ENCODE data around the gene TSKS.

The TSKS gene, protein sequence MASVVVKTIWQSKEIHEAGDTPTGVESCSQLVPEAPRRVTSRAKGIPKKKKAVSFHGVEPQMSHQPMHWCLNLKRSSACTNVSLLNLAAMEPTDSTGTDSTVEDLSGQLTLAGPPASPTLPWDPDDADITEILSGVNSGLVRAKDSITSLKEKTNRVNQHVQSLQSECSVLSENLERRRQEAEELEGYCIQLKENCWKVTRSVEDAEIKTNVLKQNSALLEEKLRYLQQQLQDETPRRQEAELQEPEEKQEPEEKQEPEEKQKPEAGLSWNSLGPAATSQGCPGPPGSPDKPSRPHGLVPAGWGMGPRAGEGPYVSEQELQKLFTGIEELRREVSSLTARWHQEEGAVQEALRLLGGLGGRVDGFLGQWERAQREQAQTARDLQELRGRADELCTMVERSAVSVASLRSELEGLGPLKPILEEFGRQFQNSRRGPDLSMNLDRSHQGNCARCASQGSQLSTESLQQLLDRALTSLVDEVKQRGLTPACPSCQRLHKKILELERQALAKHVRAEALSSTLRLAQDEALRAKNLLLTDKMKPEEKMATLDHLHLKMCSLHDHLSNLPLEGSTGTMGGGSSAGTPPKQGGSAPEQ

DNA sequence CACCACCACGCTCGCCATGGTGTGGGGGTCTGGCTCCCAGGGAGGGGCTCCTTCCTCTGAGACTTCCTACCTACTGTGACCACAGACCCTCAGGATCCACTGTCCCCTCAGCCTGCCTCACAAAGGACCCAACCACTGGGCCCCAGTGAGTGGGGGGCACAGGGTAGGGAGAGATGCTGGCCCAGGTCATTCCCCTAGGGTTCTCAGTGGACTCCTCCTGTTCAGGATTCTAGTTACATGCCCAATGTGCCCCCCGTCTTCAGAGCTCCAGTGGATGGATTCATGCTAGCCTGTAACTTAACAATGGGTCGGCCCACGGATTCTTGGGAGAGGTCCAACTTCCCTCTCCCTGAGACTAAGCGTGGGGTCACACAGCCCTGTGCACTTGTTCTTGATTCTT is at the start of gene TSKS:
TSKS (minus strand) TSS at position 77 of the 400 bp plus-strand sequence; CDS start at position 18, 59 bp downstream.
- Mint-ChIP-seq H3K36me3 (ENCODE audit: low read depth) (peaks cover 14% of the 10 kb centered on the region), H3K4me3 (peak within 1 kb of the TSS; percentile 13), H3K9me3 (no peaks in the 10 kb centered on the region), H3K27me3 (peaks cover 8% of the 10 kb centered on the region), H3K27ac (peak within 1 kb of the TSS; percentile 67), H3K4me1 (ENCODE audit: low read depth) (peaks cover 56% of the 10 kb centered on the region)
- intact Hi-C loops (cut with micrococcal nuclease): no loop called here

DNA sequence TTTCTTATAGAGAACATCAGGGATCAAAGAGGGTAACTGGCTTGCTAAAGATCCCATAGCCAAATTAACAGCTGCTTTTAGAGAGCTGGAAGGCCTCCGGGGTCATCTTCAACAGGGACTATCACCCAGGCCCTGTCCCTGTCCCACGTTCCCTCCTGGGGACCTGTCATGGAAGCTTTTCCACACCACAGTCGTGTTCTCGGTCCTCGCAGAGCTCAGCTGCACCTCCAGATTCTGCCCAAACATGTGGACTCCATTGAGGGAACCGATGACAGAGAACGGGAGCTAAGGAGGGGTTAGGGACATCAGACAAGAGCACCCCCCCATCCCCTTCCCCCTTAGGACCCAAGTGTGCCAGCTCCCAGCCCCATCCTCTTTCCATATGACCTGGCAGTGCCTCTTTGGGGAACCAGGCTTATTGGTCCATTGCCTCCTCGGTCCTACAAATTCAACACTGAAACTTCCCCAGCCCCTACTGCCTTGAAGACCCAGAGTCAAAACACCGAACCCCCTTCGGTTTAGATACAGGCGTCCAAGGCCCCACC is 49.4 kb upstream of the TSKS start:
- Mint-ChIP-seq H3K4me1 (ENCODE audit: low read depth) (peaks cover 64% of the 10 kb centered on the region), H3K27ac (peak overlapping the region; percentile 95), H3K9me3 (no peaks in the 10 kb centered on the region), H3K4me3 (peak overlapping the region; percentile 84), H3K27me3 (peaks cover 3% of the 10 kb centered on the region), H3K36me3 (ENCODE audit: low read depth) (peaks cover 30% of the 10 kb centered on the region)
- intact Hi-C loops (cut with micrococcal nuclease): loop anchor here (2.0 kb wide), 2 partner anchors 64 to 172 kb away; partner anchors contain the start of genes AKT1S1, RRAS and TBC1D17

DNA sequence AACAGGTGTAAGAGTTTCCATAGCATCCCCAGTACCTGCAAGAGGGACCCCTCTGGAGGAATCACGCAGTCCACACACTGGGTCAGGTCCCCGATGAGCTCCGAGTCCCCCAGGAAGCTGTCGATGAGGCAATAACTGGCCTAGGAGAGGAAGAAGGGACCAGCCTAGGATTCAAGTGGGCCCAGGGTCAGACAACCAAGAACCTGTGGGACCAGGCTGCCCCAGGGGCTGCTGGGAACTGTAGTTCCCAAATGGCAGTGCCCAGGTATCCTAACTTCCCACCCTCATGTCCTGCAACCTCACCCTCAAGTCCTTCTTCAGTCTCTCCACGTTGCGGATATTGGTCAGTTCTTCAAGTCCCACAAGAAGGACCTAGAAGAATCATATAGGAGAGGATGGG is 48.2 kb upstream of the TSKS start:
- intact Hi-C loops (cut with micrococcal nuclease): no loop called here
- no peak overlapping the region for H3K4me3 Mint-ChIP-seq
- H3K27me3 Mint-ChIP-seq: peaks cover 3% of the 10 kb centered on the region
- H3K36me3 Mint-ChIP-seq (ENCODE audit: low read depth): peaks cover 38% of the 10 kb centered on the region
- H3K9me3 Mint-ChIP-seq: no peaks in the 10 kb centered on the region
- peaks cover 69% of the 10 kb centered on the region for H3K4me1 Mint-ChIP-seq (ENCODE audit: low read depth)
- H3K27ac Mint-ChIP-seq: peak overlapping the region; percentile 95

DNA sequence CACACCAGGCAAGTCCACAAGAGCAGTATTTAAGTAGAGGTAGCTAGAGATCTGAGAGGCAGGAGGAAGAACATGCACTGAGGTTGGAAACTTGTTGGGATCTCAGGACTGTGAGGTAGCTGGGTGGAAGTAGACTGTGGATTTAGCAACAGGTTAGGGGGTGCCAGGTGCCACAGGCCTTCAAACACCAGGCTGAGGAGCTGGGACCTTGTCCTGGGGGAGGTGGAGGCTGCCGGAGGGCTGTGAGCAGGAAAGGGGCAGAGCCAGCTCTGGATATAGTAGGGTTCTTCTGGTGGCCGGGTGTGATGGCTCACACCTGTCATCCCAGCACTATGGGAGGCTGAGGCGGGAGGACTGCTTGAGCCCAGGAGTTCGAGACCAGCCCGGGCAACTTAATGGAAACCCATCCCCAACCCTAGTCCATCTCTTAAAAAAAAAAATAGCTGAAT is 46.9 kb upstream of the TSKS start:
- Mint-ChIP-seq H3K4me3 (peak overlapping the region; percentile 94), H3K9me3 (no peaks in the 10 kb centered on the region), H3K27ac (peak overlapping the region; percentile 89), H3K36me3 (ENCODE audit: low read depth) (peaks cover 52% of the 10 kb centered on the region), H3K27me3 (peaks cover 3% of the 10 kb centered on the region), H3K4me1 (ENCODE audit: low read depth) (peaks cover 73% of the 10 kb centered on the region)
- intact Hi-C loops (cut with micrococcal nuclease): no loop called here

DNA sequence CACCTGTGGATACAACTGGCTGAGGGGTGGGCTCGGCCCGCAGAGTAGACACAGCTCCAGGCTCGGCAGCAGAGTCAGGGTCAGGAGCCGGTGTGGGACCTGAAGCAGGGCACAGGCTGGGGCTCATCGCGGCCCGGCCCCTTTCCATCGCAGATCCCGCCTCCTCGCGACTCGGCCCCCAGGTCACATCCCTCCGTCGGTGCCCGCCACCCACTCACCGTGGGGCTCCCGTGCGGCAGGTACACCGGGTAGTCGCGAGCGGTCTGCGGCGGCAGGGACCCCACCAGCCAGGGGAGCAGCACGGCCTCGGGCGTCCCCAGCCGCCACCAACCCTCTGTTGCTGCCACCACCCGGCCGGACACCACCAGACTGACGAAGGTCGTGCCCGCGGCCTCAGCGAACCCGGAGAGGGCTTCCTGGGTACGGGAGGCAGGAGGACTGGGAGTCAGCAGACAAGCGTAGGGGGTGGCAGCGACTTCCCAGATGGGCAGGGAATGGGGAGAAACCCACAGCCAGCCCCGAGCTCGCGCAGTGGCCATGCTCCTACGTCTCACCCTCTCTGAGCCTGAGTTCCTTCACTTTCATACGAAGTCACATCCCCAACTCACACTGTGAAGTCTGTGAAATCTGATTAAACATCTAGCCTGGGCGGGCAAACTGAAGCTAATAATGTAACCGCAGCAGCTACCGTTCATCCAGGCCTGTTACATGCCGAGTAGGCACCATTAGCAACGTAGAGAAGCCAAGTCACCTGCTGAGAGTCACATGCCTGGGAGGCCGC is 46.2 kb upstream of the TSKS start:
- intact Hi-C loops (cut with micrococcal nuclease): no loop called here

DNA sequence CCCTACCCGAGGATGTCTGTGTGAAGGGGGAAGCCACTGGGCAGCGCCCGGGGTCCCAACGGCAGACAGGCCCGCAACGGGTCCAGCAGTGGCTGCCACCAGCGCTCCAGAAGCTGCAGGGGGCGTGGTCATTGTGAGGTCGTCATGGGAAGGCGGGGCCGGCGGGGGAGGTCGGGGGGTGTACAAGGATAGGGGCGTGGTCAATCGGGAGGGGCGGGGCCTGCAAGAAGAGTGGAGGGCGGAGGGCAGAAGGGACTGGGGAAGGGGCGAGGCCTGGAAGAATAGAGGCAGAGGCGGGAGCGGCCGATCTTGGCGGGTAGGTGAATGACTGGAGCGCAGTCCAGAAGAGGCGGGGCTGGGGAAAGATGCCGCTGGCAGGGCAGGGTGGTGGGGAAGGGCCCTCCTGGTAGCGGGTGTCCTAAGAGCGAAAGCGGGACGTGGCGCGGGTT is 45.6 kb upstream of the TSKS start:
- Mint-ChIP-seq H3K4me1 (ENCODE audit: low read depth) (peaks cover 65% of the 10 kb centered on the region), H3K4me3 (peak overlapping the region; percentile 94), H3K27me3 (peaks cover 3% of the 10 kb centered on the region), H3K27ac (peak overlapping the region; percentile 89), H3K9me3 (no peaks in the 10 kb centered on the region), H3K36me3 (ENCODE audit: low read depth) (peaks cover 64% of the 10 kb centered on the region)
- intact Hi-C loops (cut with micrococcal nuclease): no loop called here

More for the DNA sequence above, 46.2 kb upstream of the TSKS start:
- H3K27me3 Mint-ChIP-seq: peaks cover 3% of the 10 kb centered on the region
- H3K4me1 Mint-ChIP-seq (ENCODE audit: low read depth): peaks cover 69% of the 10 kb centered on the region
- H3K4me3 Mint-ChIP-seq: peak overlapping the region; percentile 94
- H3K9me3 Mint-ChIP-seq: no peaks in the 10 kb centered on the region
- H3K27ac Mint-ChIP-seq: peak overlapping the region; percentile 89
- H3K36me3 Mint-ChIP-seq (ENCODE audit: low read depth): peaks cover 58% of the 10 kb centered on the region

DNA sequence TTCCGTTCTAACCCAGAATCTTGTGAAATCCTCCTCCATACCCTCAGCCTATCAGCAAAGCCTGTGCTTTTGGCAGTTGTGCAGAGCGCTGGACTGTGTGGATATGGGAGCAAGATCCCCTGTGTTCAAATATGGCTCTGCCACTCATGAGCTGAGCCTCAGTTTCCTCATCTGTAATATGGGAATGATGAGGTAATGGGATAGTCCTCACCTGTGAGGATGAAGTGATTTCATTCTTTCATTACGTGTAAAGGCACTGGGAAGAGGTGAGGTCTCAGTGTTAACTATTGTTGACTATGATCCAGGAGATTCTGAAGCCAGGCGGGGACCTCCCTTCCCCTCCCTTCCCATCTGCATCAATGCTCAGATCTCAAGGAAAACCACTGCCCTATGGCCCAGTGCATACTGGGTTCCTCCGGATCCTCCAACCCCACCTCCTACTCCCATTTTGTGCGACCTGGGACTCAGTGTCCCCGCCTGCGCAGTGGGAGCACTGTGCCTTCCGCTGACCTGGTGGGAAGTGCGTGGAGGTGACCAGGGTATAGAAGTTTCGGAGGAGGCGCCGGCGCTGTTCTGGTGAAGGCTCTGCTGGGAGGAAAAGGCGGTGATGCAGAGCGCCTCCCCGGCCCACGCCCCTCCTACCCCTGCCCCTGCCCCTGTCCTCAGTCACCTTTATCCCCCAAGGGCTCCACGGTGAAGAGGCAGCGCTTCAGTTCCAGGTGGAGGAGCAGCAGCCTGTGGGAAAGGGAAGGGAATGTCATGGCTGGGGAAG is 45.0 kb upstream of the TSKS start:
- H3K27me3 Mint-ChIP-seq: peaks cover 3% of the 10 kb centered on the region
- intact Hi-C loops (cut with micrococcal nuclease): no loop called here
- peak overlapping the region; percentile 89 for H3K27ac Mint-ChIP-seq
- H3K4me3 Mint-ChIP-seq: peak overlapping the region; percentile 94
- no peaks in the 10 kb centered on the region for H3K9me3 Mint-ChIP-seq
- H3K4me1 Mint-ChIP-seq (ENCODE audit: low read depth): peaks cover 64% of the 10 kb centered on the region
- peaks cover 69% of the 10 kb centered on the region for H3K36me3 Mint-ChIP-seq (ENCODE audit: low read depth)

DNA sequence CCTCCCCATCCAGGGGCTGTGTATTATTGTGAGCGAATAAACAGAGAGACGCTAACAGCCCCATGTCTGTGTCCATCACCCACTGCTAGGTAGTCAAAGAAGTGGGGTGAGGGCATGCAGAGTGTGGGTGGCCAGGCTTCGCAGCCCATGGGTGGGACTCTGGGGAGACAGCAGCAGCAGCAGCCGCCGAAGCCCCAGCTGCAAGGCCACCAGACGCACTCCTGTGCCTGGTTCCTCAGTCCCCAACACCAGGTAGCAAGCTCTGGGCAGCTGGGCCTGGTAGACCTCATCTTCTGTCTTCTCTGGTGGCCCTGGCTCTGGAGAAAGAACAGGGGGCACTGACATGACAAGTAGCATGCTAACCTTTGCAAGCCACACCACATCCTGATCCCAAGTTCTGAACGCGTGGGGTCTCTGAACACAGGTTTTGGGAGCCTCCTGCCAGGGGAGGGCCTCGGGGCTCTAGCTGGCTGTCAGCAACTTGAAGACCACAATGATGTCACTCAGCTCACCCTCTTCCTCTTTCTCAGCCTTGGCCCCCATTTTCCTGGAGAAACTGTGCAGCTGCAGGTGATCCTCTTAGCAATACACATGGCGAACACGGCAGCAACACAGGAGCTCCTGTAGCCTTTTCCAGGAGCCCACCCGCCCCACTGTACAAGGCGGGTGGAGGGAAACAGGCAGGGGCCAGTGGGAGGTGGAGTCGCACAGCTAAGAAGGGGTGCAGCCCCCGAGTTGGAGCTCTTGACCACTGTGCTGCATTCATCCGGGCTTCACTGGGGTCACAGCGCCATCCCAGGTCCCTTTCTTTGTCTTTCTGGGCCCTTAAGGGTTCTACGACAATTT is 44.2 kb upstream of the TSKS start:
- Mint-ChIP-seq H3K27me3 (peaks cover 3% of the 10 kb centered on the region), H3K4me3 (no peak overlapping the region), H3K9me3 (no peaks in the 10 kb centered on the region), H3K4me1 (ENCODE audit: low read depth) (peaks cover 56% of the 10 kb centered on the region), H3K27ac (peak overlapping the region; percentile 89), H3K36me3 (ENCODE audit: low read depth) (peaks cover 74% of the 10 kb centered on the region)
- intact Hi-C loops (cut with micrococcal nuclease): no loop called here

DNA sequence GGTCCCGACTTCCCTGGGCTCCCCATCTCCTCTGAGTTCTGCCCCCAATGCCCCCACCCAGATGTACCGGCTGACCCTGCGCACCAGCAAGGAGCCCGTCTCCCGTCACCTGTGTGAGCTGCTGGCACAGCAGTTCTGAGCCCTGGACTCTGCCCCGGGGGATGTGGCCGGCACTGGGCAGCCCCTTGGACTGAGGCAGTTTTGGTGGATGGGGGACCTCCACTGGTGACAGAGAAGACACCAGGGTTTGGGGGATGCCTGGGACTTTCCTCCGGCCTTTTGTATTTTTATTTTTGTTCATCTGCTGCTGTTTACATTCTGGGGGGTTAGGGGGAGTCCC is 43.5 kb upstream of the TSKS start:
- peak overlapping the region; percentile 31 for H3K27ac Mint-ChIP-seq
- intact Hi-C loops (cut with micrococcal nuclease): no loop called here
- H3K27me3 Mint-ChIP-seq: peaks cover 3% of the 10 kb centered on the region
- peaks cover 49% of the 10 kb centered on the region for H3K4me1 Mint-ChIP-seq (ENCODE audit: low read depth)
- H3K36me3 Mint-ChIP-seq (ENCODE audit: low read depth): peaks cover 81% of the 10 kb centered on the region
- H3K4me3 Mint-ChIP-seq: no peak overlapping the region
- no peaks in the 10 kb centered on the region for H3K9me3 Mint-ChIP-seq

DNA sequence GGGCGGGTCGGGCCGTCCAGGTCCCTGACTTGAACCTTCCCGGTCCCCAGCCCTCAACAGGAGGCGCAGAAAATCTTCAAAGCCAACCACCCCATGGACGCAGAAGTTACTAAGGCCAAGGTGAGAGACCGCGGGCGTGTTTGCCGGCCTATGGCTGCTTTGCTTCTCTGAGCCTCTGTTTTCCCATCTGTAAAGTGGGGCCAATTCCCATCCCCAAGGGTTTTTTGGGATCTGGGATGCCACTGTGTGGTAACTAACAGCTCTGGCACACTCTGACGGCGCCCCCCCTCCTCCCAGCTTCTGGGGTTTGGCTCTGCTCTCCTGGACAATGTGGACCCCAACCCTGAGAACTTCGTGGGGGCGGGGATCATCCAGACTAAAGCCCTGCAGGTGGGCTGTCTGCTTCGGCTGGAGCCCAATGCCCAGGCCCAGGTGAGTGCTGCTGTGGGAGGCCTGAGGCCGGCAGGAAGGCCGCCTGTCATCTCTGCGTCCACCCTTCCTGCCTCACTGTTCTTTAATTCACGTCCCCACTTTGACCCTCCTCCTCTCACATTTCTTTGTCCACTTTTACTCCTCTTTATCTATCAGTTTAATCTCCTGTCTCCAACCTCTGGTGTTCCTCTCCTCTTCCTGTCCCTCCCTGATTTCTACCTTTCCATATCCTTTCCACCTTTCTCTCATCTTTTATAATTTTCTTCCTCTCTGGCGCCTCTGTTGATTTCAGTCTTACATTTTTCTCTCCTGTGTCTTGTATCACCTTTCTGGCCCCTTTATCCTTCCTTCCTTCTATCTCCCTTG is 42.9 kb upstream of the TSKS start:
- H3K9me3 Mint-ChIP-seq: no peaks in the 10 kb centered on the region
- H3K36me3 Mint-ChIP-seq (ENCODE audit: low read depth): peaks cover 87% of the 10 kb centered on the region
- H3K27me3 Mint-ChIP-seq: peaks cover 3% of the 10 kb centered on the region
- no peak overlapping the region for H3K4me3 Mint-ChIP-seq
- peaks cover 43% of the 10 kb centered on the region for H3K4me1 Mint-ChIP-seq (ENCODE audit: low read depth)
- intact Hi-C loops (cut with micrococcal nuclease): no loop called here
- H3K27ac Mint-ChIP-seq: peak overlapping the region; percentile 31

DNA sequence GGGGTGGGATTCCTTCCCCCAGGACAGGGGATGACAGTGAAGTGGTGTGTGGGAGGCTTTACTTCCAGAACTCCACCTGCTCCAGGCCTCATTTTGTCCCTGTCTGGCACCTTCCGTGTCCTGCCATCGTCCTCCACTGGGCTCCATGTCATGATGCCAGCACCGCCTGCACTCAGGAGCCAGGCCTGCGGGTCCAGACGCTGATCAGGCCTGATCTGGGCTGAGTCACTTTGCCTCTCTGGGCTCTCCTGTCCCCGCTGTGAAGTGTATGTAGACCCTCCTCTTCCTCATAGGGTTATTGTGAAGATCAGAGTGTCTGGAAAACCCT is 40.4 kb upstream of the TSKS start:
- no peak overlapping the region for H3K27ac Mint-ChIP-seq
- H3K36me3 Mint-ChIP-seq (ENCODE audit: low read depth): peaks cover 99% of the 10 kb centered on the region
- intact Hi-C loops (cut with micrococcal nuclease): no loop called here
- H3K9me3 Mint-ChIP-seq: no peaks in the 10 kb centered on the region
- peaks cover 24% of the 10 kb centered on the region for H3K4me1 Mint-ChIP-seq (ENCODE audit: low read depth)
- no peaks in the 10 kb centered on the region for H3K27me3 Mint-ChIP-seq
- H3K4me3 Mint-ChIP-seq: no peak overlapping the region

Data from dendritic cell treated with granulocyte-macrophage colony-stimulating factor and Interleukin-4, amounts not matched to agents 40 ng/mL and 50 ng/mL, for 4 days (primary cell).